Panc1 (cell line): Measurements from ENCODE around the gene TMEM219.

Experiments used
- POLR2AphosphoS5 ChIP-seq: IDR thresholded peaks from 2 replicates; pipeline ENCODE4 v1.6.1; 2012; ENCODE audit warnings: mild to moderate bottlenecking, low read depth, low read length, moderate library complexity
- SIN3A ChIP-seq: IDR thresholded peaks from 2 replicates; pipeline ENCODE4 v1.6.1; 2012; ENCODE audit warnings: low read depth, mild to moderate bottlenecking, low read length, moderate library complexity, borderline replicate concordance; ENCODE audit not compliant: insufficient read depth
- TCF7L2 ChIP-seq: IDR thresholded peaks from 2 replicates; pipeline ENCODE4 v1.6.1; 2011; ENCODE audit warnings: mild to moderate bottlenecking, low read depth, low read length, inconsistent platforms
- TF ChIP-seq, protein P1 (sequence below): fragments of 450-650 bp; IDR thresholded peaks from 2 replicates; pipeline ENCODE4 v1.5.1; 2017; ENCODE audit warnings: mild to moderate bottlenecking

DNA sequence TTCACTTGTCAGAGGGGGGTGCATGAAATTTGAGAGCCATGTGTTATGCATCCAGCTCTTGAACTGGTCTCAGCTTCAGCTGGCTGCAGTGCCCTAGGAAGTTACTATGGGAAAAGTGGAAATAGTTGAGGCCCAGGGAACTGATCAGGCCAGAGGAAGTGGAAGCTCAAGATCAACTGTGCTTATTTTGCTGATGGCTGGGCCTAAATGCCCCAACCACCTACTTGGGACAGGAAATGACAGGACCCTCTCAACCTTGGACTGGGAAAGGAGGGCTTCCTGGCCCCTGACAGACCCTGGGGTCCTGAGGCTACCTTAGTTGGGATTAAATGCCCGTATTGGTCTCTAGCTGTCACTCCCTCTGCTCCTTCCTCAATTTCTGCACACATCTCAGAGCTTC is 10.6 kb downstream of the TMEM219 start:
- TF ChIP-seq, protein P1, sequence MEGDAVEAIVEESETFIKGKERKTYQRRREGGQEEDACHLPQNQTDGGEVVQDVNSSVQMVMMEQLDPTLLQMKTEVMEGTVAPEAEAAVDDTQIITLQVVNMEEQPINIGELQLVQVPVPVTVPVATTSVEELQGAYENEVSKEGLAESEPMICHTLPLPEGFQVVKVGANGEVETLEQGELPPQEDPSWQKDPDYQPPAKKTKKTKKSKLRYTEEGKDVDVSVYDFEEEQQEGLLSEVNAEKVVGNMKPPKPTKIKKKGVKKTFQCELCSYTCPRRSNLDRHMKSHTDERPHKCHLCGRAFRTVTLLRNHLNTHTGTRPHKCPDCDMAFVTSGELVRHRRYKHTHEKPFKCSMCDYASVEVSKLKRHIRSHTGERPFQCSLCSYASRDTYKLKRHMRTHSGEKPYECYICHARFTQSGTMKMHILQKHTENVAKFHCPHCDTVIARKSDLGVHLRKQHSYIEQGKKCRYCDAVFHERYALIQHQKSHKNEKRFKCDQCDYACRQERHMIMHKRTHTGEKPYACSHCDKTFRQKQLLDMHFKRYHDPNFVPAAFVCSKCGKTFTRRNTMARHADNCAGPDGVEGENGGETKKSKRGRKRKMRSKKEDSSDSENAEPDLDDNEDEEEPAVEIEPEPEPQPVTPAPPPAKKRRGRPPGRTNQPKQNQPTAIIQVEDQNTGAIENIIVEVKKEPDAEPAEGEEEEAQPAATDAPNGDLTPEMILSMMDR = no peak
- no peak for TF ChIP-seq POLR2AphosphoS5
- TF ChIP-seq SIN3A = no peak
- TF ChIP-seq TCF7L2 = no peak
